HepG2 (cell line): Measurements from ENCODE around the gene PLCXD3. TPM values are rescaled to one million over a fixed set of nuclear protein-coding genes. Genes with fewer than 3 reads are reported as not detected.

Source experiments
- ATAC-seq: fragments of 200-7000 bp; cut with Tn5 transposase; 3 replicates; pipeline ENCODE4 v1.9.1; 2020; ENCODE audit warnings: mild to moderate bottlenecking, moderate library complexity
- BruUV-seq: library from RNA; stranded (reverse); fragments of 400-500 nt; replicated peaks from 2 replicates; lab custom pipeline; 2021; lab: Mats Ljungman, UMichigan
- CTCF ChIA-PET: fragments of 300-600 bp; formaldehyde crosslinking; extraction: SDS; loops from one replicate; lab custom pipeline; 2021; ENCODE audit warnings: low total read pairs, inconsistent platforms, low intra/inter-chr PET ratio; lab: Yijun Ruan, JAX
- POLR2A ChIA-PET: fragments of 350-600 bp; sonication (Branson Sonifier 250); formaldehyde crosslinking; loops from one replicate; lab custom pipeline; 2020; ENCODE audit warnings: antibody characterized with exemption, inconsistent platforms; lab: Yijun Ruan, JAX
- DNase-seq: peaks from one replicate; pipeline ENCODE4 v3.0.0-alpha.2; 2015; ENCODE audit warnings: low spot score
- FAIRE-seq: peaks from 3 replicates; lab custom pipeline; 2011; peaks lifted over from hg19 to GRCh38; lab: Jason Lieb, UNC
- H2AFZ ChIP-seq: one replicate; pipeline ENCODE4 v1.6.1; 2011; ENCODE audit warnings: low read length, inconsistent platforms
- H3K27ac ChIP-seq: fragments of 300-600 bp; 3 replicates; pipeline ENCODE4 v1.8.0; 2011; ENCODE audit warnings: mixed run types, mild to moderate bottlenecking, mixed read lengths, low read length, inconsistent platforms; ENCODE audit not compliant: insufficient read depth; ENCODE audit errors: extremely low read length
- H3K27me3 ChIP-seq, 2 experiments: fragments of 200-600 bp in 1 of 2; 2 replicates in 1 of 2; 3 replicates in 1 of 2; pipeline versions ENCODE4 v1.6.0 to v1.8.0; 2011; ENCODE audit warnings: low read length in 2 of 2, mild to moderate bottlenecking in 2 of 2, moderate library complexity in 2 of 2, inconsistent platforms in 1 of 2; ENCODE audit not compliant: insufficient read depth in 2 of 2, control insufficient read depth in 1 of 2
- H3K36me3 ChIP-seq, 2 experiments: fragments of 200-600 bp in 1 of 2; replicated peaks in 1 of 2; 2 replicates in 1 of 2; 3 replicates in 1 of 2; pipeline versions ENCODE4 v1.5.1 to v1.8.0; 2011; ENCODE audit warnings: low read length in 2 of 2, inconsistent platforms in 1 of 2; ENCODE audit not compliant: insufficient read depth in 2 of 2, control insufficient read depth in 1 of 2
- H3K4me1 ChIP-seq: 2 replicates; pipeline ENCODE4 v1.5.1; 2012; ENCODE audit warnings: low read length, inconsistent platforms; ENCODE audit not compliant: insufficient read depth
- H3K4me2 ChIP-seq: 2 replicates; pipeline ENCODE4 v1.6.0; 2011; ENCODE audit warnings: low read depth, low read length, inconsistent platforms
- H3K4me3 ChIP-seq, 3 experiments: fragments of 200-600 bp in 1 of 3; sonication (generic), shearing (Covaris generic) in 1 of 3; replicated peaks in 1 of 3; 2 replicates each; pipeline ENCODE4 v1.5.1; 2011 to 2016; ENCODE audit warnings: low read length in 3 of 3, inconsistent platforms in 2 of 3, low read depth in 2 of 3, mild to moderate bottlenecking in 2 of 3, control low read depth in 1 of 3, mixed read lengths in 1 of 3; ENCODE audit not compliant: insufficient read depth in 1 of 3
- H3K79me2 ChIP-seq: one replicate; pipeline ENCODE4 v1.6.1; 2011; ENCODE audit warnings: low read length, inconsistent platforms; ENCODE audit not compliant: insufficient read depth
- H3K9ac ChIP-seq: 2 replicates; pipeline ENCODE4 v1.6.0; 2011; ENCODE audit warnings: mild to moderate bottlenecking, low read depth, low read length, inconsistent platforms; ENCODE audit not compliant: insufficient read depth
- H3K9me3 ChIP-seq: 2 replicates; pipeline ENCODE4 v1.5.1; 2012; ENCODE audit warnings: mild to moderate bottlenecking, low read length
- H4K20me1 ChIP-seq: 2 replicates; pipeline ENCODE4 v1.6.0; 2011; ENCODE audit warnings: inconsistent platforms, mild to moderate bottlenecking, low read length, moderate library complexity; ENCODE audit not compliant: insufficient read depth
- FIP1L1 ChIP-seq: fragments of 200-400 bp; formaldehyde crosslinking; IDR thresholded peaks from 2 replicates; pipeline ENCODE4 v1.6.1; 2018; ENCODE audit warnings: low read depth, mild to moderate bottlenecking, low read length, moderate library complexity, borderline replicate concordance; ENCODE audit not compliant: insufficient read depth
- FOXK2 ChIP-seq: fragments of 450-650 bp; IDR thresholded peaks from 2 replicates; pipeline ENCODE4 v1.6.1; 2016
- GZF1 ChIP-seq: sonication (generic); formaldehyde crosslinking; IDR thresholded peaks from 2 replicates; pipeline ENCODE4 v1.5.1; 2020; ENCODE audit warnings: mild to moderate bottlenecking, missing genetic modification reagents
- NR2C2 ChIP-seq: sonication (generic); formaldehyde crosslinking; IDR thresholded peaks from 2 replicates; pipeline ENCODE4 v1.4.0; 2020; ENCODE audit warnings: missing genetic modification reagents, mild to moderate bottlenecking, moderate library complexity, borderline replicate concordance
- PHB2 ChIP-seq: fragments of 450-650 bp; IDR thresholded peaks from 2 replicates; pipeline ENCODE4 v1.6.1; 2018; ENCODE audit not compliant: partially characterized antibody
- RBM22 ChIP-seq: fragments of 200-400 bp; formaldehyde crosslinking; optimal IDR thresholded peaks from 2 replicates; pipeline ENCODE3; 2017; ENCODE audit warnings: mild to moderate bottlenecking, low read length, moderate library complexity
- STAT5B ChIP-seq: sonication (generic); formaldehyde crosslinking; IDR thresholded peaks from 2 replicates; pipeline ENCODE4 v1.4.0; 2020; ENCODE audit warnings: missing genetic modification reagents
- ZNF766 ChIP-seq: sonication (generic); formaldehyde crosslinking; IDR thresholded peaks from 2 replicates; pipeline ENCODE4 v1.5.0; 2020; ENCODE audit warnings: missing genetic modification reagents, borderline replicate concordance
- WGBS: methylation state at CpG from one replicate; pipeline ENCODE4 v1.1.6; 2017; ENCODE audit warnings: low lambda C conversion rate; 5-methylcytosine and 5-hydroxymethylcytosine counted together
- in situ Hi-C: cut with HindIII; loops from 2 replicates; pipeline ENCODE4 v1.10.0; 2017; ENCODE audit warnings: low pct_unique_long_range_greater_than_20kb; ENCODE audit not compliant: extremely low pct_ligation_motif_present
- intact Hi-C: fragments of 100-400 bp; cut with micrococcal nuclease; formaldehyde crosslinking; loops from one replicate; pipeline ENCODE4 v1.10.0; 2022; ENCODE audit not compliant: unreplicated experiment
- polyA plus RNA-seq, 8 experiments: library from polyadenylated mRNA; depleted of rRNA in 3 of 8; stranded (reverse) in 7 of 8; unstranded in 1 of 8; fragments of >200 nt; fragmentation: Illumina TruSeq in 4 of 8; extraction: Trizol in 4 of 8; gene quantifications; 2 replicates each; pipeline versions ENCODE4 v1.2.1 to v1.2.3, GENCODE V29; 2011 to 2016; ENCODE audit warnings: low read depth in 4 of 8, missing spikeins in 1 of 8, mixed read lengths in 1 of 8; ENCODE audit not compliant: insufficient read depth in 1 of 8
- total RNA-seq, 5 experiments: library from RNA; depleted of rRNA; stranded (reverse); fragments of >200 nt; fragmentation: Illumina TruSeq; extraction: Trizol; gene quantifications; 2 replicates each; pipeline ENCODE4 v1.2.3, GENCODE V29; 2016; ENCODE audit warnings: low read depth in 1 of 5
- TF ChIP-seq, protein P1 (sequence below): sonication (generic); formaldehyde crosslinking; IDR thresholded peaks from 2 replicates; pipeline ENCODE4 v1.4.0; 2020; ENCODE audit warnings: mild to moderate bottlenecking, missing genetic modification reagents, borderline replicate concordance
- TF ChIP-seq, protein P2 (sequence below): sonication (generic); formaldehyde crosslinking; IDR thresholded peaks from 2 replicates; pipeline ENCODE4 v1.5.0; 2020; ENCODE audit warnings: mild to moderate bottlenecking, missing genetic modification reagents

Gene PLCXD3
- total and polyA plus RNA-seq, 2 of the 13 experiments (the other 11 are each of a cell fraction or from before 2014, with no cell fraction given), result not detected

DNA sequence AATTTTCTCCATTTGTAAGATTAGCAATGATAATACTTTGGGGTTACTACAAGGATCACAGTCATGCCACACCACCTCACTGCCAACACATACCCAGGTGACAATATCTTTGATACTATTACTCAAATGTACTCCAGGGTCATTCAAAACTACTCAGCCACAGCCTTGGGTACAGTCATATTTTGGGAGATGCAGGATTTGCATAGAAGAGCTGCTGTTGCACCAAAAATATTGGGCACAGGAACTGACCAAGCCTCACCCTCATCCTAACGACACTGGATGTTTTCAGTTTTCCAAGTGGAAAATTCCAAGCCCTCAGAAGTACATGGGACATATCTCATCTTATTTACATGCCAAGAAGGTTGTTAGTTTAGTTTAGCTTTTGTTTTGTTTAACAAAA, 176.2 kb downstream of the PLCXD3 start:
- H3K36me3 ChIP-seq, result no peaks in the 10 kb centered on the region
- H2AFZ ChIP-seq, result no peak overlapping the region
- no peaks in the 10 kb centered on the region for H3K4me1 ChIP-seq
- in situ Hi-C loops (no loop called here), intact Hi-C loops (no loop called here)
- no peaks in the 10 kb centered on the region for H3K9me3 ChIP-seq
- 0% methylated on average over 1 of the region's 1 CpG for WGBS
- no peaks in the 10 kb centered on the region for H4K20me1 ChIP-seq
- POLR2A ChIA-PET, result no interaction called here
- no peak overlapping the region for H3K4me3 ChIP-seq
- FAIRE-seq (no peak), ATAC-seq (no peak), DNase-seq (no peak)
- BruUV-seq, result no TSS peak
- H3K27ac ChIP-seq, result no peak overlapping the region
- H3K4me2 ChIP-seq, result no peak overlapping the region
- no peaks in the 10 kb centered on the region; a peak in 1 of 5 replicates for H3K27me3 ChIP-seq
- H3K9ac ChIP-seq, result no peak overlapping the region
- no peaks in the 10 kb centered on the region for H3K79me2 ChIP-seq
- CTCF ChIA-PET, result no interaction called here
- TF ChIP-seq NR2C2 (CRISPR knock-in tag), result no peak
- TF ChIP-seq, protein P1, sequence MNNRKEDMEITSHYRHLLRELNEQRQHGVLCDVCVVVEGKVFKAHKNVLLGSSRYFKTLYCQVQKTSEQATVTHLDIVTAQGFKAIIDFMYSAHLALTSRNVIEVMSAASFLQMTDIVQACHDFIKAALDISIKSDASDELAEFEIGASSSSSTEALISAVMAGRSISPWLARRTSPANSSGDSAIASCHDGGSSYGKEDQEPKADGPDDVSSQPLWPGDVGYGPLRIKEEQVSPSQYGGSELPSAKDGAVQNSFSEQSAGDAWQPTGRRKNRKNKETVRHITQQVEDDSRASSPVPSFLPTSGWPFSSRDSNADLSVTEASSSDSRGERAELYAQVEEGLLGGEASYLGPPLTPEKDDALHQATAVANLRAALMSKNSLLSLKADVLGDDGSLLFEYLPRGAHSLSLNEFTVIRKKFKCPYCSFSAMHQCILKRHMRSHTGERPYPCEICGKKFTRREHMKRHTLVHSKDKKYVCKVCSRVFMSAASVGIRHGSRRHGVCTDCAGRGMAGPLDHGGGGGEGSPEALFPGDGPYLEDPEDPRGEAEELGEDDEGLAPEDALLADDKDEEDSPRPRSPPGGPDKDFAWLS, result no peak
- TF ChIP-seq PHB2, result no peak
- no peak for TF ChIP-seq STAT5B (CRISPR knock-in tag)
- TF ChIP-seq, protein P2, sequence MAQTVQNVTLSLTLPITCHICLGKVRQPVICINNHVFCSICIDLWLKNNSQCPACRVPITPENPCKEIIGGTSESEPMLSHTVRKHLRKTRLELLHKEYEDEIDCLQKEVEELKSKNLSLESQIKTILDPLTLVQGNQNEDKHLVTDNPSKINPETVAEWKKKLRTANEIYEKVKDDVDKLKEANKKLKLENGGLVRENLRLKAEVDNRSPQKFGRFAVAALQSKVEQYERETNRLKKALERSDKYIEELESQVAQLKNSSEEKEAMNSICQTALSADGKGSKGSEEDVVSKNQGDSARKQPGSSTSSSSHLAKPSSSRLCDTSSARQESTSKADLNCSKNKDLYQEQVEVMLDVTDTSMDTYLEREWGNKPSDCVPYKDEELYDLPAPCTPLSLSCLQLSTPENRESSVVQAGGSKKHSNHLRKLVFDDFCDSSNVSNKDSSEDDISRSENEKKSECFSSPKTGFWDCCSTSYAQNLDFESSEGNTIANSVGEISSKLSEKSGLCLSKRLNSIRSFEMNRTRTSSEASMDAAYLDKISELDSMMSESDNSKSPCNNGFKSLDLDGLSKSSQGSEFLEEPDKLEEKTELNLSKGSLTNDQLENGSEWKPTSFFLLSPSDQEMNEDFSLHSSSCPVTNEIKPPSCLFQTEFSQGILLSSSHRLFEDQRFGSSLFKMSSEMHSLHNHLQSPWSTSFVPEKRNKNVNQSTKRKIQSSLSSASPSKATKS (CRISPR knock-in tag), result no peak
- TF ChIP-seq FOXK2, result no peak
- no peak for TF ChIP-seq RBM22
- no peak for TF ChIP-seq ZNF766 (CRISPR knock-in tag)
- no peak for TF ChIP-seq FIP1L1
- TF ChIP-seq GZF1 (CRISPR knock-in tag), result no peak
